ENCODE data around the gene CBY2. TPM values are rescaled to one million over a fixed set of nuclear protein-coding genes. Genes with fewer than 3 reads are reported as not detected.

CBY2 gene
- total RNA-seq, 1 experiment from 2014 or later = not detected

DNA sequence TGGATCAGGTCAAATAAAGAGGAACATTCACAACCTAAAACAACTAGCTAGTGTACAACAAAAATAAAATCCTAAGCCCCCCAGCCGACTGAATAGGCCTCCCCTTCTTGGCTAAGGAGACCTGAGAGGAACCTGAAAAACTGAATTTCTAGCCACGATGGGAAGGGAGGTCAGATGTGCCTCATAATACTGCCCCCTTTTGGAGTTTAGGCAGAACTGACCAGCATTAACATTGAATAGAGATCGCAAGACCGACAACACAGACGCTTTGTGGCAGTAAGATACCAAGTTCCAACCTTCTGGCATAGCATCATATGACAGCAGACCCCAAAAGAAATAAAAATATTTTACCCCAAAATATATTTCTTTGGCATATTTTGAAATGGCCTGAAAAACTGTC is 15.9 kb downstream of the CBY2 start:
- POLR2A ChIA-PET (ENCODE audit: unreplicated experiment) = no interaction called here
- intact Hi-C loops (cut with micrococcal nuclease) = loop anchor here (1.0 kb wide), 2 partner anchors 95 to 207 kb away; no protein-coding TSS in a partner anchor
- H3K36me3 ChIP-seq (ENCODE audit: low read depth, low read length) = no peaks in the 10 kb centered on the region; the same call in 1 of the 2 replicates
- no TSS peak for BruUV-seq (replicated peaks)
- no peaks in the 10 kb centered on the region for H4K20me1 ChIP-seq (ENCODE audit: low read length)
- H3K4me1 ChIP-seq (ENCODE audit: insufficient read depth, low read length) = no peaks in the 10 kb centered on the region
- no peak overlapping the region for H3K4me2 ChIP-seq (ENCODE audit: low read length)
- H3K4me3 ChIP-seq (ENCODE audit: low read length) = no peak overlapping the region
- no peak for ATAC-seq
- H3K9ac ChIP-seq (ENCODE audit: low read length) = no peak overlapping the region
- no peaks in the 10 kb centered on the region for H3K27me3 ChIP-seq (ENCODE audit: low read length)
- CTCF ChIA-PET = no interaction called here
- H3K79me2 ChIP-seq (ENCODE audit: low read length) = no peaks in the 10 kb centered on the region
- no peaks in the 10 kb centered on the region for H3K9me3 ChIP-seq (ENCODE audit: low read length)
- no peak overlapping the region for H3K27ac ChIP-seq (ENCODE audit: low read length)
- DNase-seq = peak; percentile 41
- H3F3A ChIP-seq (ENCODE audit: low read length, unreplicated experiment) = no peaks in the 10 kb centered on the region
- TF ChIP-seq EZH2 (IDR thresholded peaks at IDR 0.05; ENCODE audit: low read length, unreplicated experiment) = no peak
- TF ChIP-seq, protein P1, sequence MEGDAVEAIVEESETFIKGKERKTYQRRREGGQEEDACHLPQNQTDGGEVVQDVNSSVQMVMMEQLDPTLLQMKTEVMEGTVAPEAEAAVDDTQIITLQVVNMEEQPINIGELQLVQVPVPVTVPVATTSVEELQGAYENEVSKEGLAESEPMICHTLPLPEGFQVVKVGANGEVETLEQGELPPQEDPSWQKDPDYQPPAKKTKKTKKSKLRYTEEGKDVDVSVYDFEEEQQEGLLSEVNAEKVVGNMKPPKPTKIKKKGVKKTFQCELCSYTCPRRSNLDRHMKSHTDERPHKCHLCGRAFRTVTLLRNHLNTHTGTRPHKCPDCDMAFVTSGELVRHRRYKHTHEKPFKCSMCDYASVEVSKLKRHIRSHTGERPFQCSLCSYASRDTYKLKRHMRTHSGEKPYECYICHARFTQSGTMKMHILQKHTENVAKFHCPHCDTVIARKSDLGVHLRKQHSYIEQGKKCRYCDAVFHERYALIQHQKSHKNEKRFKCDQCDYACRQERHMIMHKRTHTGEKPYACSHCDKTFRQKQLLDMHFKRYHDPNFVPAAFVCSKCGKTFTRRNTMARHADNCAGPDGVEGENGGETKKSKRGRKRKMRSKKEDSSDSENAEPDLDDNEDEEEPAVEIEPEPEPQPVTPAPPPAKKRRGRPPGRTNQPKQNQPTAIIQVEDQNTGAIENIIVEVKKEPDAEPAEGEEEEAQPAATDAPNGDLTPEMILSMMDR (conservative IDR thresholded peaks at IDR 0.05; ENCODE audit: low read depth, low read length) = peak; percentile 69
- no peak for TF ChIP-seq EZH2phosphoT487 (IDR thresholded peaks at IDR 0.05; ENCODE audit: borderline replicate concordance, low read length)
- no peaks in the 10 kb centered on the region for H3K9me2 ChIP-seq (replicated peaks; ENCODE audit: low read length)
- no peak overlapping the region for H2AFZ ChIP-seq (ENCODE audit: low read length)

DNA sequence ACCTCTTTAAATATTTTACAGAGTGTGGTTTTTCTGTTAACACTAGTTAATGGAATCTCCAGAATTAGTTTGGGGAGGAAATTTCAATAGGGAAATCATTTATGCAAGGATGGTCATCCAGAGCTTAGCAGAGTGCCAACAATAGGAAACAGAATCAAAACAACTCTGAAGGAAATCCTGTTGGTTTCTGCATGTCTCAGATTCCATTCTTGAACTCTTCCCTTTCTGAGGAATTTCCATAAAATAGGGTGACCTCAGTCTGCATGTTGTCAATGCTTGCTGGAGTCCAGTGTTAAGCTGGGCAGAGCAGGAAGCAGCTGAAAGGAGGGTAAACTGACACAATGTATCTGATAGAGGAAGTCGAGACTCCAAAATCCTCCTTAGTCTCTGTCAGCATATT is 16.9 kb downstream of the CBY2 start:
- no peak overlapping the region for H2AFZ ChIP-seq (ENCODE audit: low read length)
- peak; percentile 11 for DNase-seq

DNA sequence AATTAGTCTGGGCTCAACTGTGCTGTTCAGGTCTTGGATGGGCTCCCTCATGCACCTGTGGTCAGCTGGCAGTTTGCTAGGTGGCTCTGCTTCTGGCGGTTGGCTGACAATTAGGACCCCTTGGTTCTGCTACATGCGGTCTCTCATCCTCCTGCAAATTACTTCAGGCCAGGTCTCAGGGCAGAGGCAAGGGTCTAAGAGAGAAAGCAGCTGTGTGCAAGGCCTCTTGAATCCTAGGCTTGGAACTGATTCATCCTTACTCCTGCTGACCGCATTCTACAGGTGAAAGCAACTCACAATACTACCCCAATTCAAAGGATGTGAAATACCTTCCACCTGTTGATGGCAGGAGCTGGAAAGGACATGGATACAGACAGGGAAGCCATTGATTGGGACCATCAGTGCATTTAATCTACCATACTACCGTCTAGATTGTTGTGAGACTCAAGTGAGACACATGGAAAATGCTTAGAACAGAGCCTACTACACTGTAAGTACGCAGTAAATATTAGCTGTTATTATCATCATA is 19.1 kb downstream of the CBY2 start:
- H3K36me3 ChIP-seq (ENCODE audit: low read depth, low read length) = no peaks in the 10 kb centered on the region; the same call in 1 of the 2 replicates
- no peaks in the 10 kb centered on the region for H3K9me3 ChIP-seq (ENCODE audit: low read length)
- no peak for DNase-seq
- CTCF ChIA-PET = no interaction called here
- no peak overlapping the region for H3K27ac ChIP-seq (ENCODE audit: low read length)
- H3K79me2 ChIP-seq (ENCODE audit: low read length) = no peaks in the 10 kb centered on the region
- no peaks in the 10 kb centered on the region for H4K20me1 ChIP-seq (ENCODE audit: low read length)
- H3K4me3 ChIP-seq (ENCODE audit: low read length) = no peak overlapping the region
- H2AFZ ChIP-seq (ENCODE audit: low read length) = no peak overlapping the region
- H3K9ac ChIP-seq (ENCODE audit: low read length) = no peak overlapping the region
- ATAC-seq = no peak
- no TSS peak for BruUV-seq (replicated peaks)
- H3F3A ChIP-seq (ENCODE audit: low read length, unreplicated experiment) = no peaks in the 10 kb centered on the region
- H3K27me3 ChIP-seq (ENCODE audit: low read length) = 0 out of 2 replicates have a peak, but pooled peaks cover 4% of the 10 kb centered on the region
- TF ChIP-seq, protein P1 (conservative IDR thresholded peaks at IDR 0.05; ENCODE audit: low read depth, low read length) = no peak
- TF ChIP-seq EZH2phosphoT487 (IDR thresholded peaks at IDR 0.05; ENCODE audit: borderline replicate concordance, low read length) = no peak
- H3K4me2 ChIP-seq (ENCODE audit: low read length) = no peak overlapping the region
- H3K9me2 ChIP-seq (replicated peaks; ENCODE audit: low read length) = no peaks in the 10 kb centered on the region
- intact Hi-C loops (cut with micrococcal nuclease) = no loop called here
- POLR2A ChIA-PET (ENCODE audit: unreplicated experiment) = no interaction called here
- H3K4me1 ChIP-seq (ENCODE audit: insufficient read depth, low read length) = no peaks in the 10 kb centered on the region

More for the DNA sequence above, 16.9 kb downstream of the CBY2 start:
- H3K36me3 ChIP-seq (ENCODE audit: low read depth, low read length) = no peaks in the 10 kb centered on the region; the same call in 1 of the 2 replicates
- TF ChIP-seq EZH2 (IDR thresholded peaks at IDR 0.05; ENCODE audit: low read length, unreplicated experiment) (no peak), EZH2phosphoT487 (IDR thresholded peaks at IDR 0.05; ENCODE audit: borderline replicate concordance, low read length) (no peak)
- TF ChIP-seq, protein P1 (conservative IDR thresholded peaks at IDR 0.05; ENCODE audit: low read depth, low read length) = no peak
- H3K4me2 ChIP-seq (ENCODE audit: low read length) = no peak overlapping the region
- POLR2A ChIA-PET (ENCODE audit: unreplicated experiment) = no interaction called here
- ATAC-seq = peak; percentile 13
- no peaks in the 10 kb centered on the region for H3K9me2 ChIP-seq (replicated peaks; ENCODE audit: low read length)
- no TSS peak for BruUV-seq (replicated peaks)
- H3K27me3 ChIP-seq (ENCODE audit: low read length) = no peaks in the 10 kb centered on the region
- H3K4me3 ChIP-seq (ENCODE audit: low read length) = no peak overlapping the region
- intact Hi-C loops (cut with micrococcal nuclease) = loop anchor here (1.0 kb wide), 2 partner anchors 96 to 208 kb away; no protein-coding TSS in a partner anchor
- H3K9me3 ChIP-seq (ENCODE audit: low read length) = no peaks in the 10 kb centered on the region
- CTCF ChIA-PET = no interaction called here
- no peak overlapping the region for H3K9ac ChIP-seq (ENCODE audit: low read length)
- no peak overlapping the region for H3K27ac ChIP-seq (ENCODE audit: low read length)
- no peaks in the 10 kb centered on the region for H4K20me1 ChIP-seq (ENCODE audit: low read length)
- H3K4me1 ChIP-seq (ENCODE audit: insufficient read depth, low read length) = no peaks in the 10 kb centered on the region
- H3F3A ChIP-seq (ENCODE audit: low read length, unreplicated experiment) = no peaks in the 10 kb centered on the region
- H3K79me2 ChIP-seq (ENCODE audit: low read length) = no peaks in the 10 kb centered on the region
